IMR-90 (cell line): ENCODE data around the gene BAZ1A. TPM values are rescaled to one million over a fixed set of nuclear protein-coding genes. Genes with fewer than 3 reads are reported as not detected.

Experiments
- ATAC-seq: fragments of 200-7000 bp; cut with Tn5 transposase; 2 replicates; pipeline ENCODE4 v1.9.1; 2020; ENCODE audit warnings: low read depth, mild to moderate bottlenecking, moderate library complexity
- BruUV-seq: library from RNA; stranded (reverse); fragments of 400-500 nt; replicated peaks from 2 replicates; lab custom pipeline; 2021; lab: Mats Ljungman, UMichigan
- CTCF ChIA-PET: fragments of 300-600 bp; formaldehyde crosslinking; extraction: SDS; loops from one replicate; lab custom pipeline; 2021; ENCODE audit warnings: antibody characterized with exemption; lab: Yijun Ruan, JAX
- POLR2A ChIA-PET: fragments of 300-600 bp; sonication (Branson Sonifier 250); formaldehyde crosslinking; loops from one replicate; lab custom pipeline; 2022; ENCODE audit warnings: antibody characterized with exemption; ENCODE audit not compliant: unreplicated experiment; lab: Charles Lee
- DNase-seq: peaks from one replicate; pipeline ENCODE4 v3.0.0; 2013
- H2AFZ ChIP-seq: replicated peaks from 2 replicates; pipeline ENCODE3; 2013; ENCODE audit warnings: low read length, mild to moderate bottlenecking; ENCODE audit not compliant: poor library complexity
- H2AK5ac ChIP-seq: 2 replicates; pipeline ENCODE4 v1.6.1; 2013; ENCODE audit warnings: low read depth, low read length, inconsistent platforms
- H2AK9ac ChIP-seq: replicated peaks from 2 replicates; pipeline ENCODE3; 2013; ENCODE audit warnings: mild to moderate bottlenecking, low read depth, low read length, moderate library complexity; ENCODE audit not compliant: poor library complexity
- H2BK120ac ChIP-seq: 2 replicates; pipeline ENCODE4 v1.6.1; 2013; ENCODE audit warnings: low read depth, low read length, inconsistent platforms
- H2BK15ac ChIP-seq: 3 replicates; pipeline ENCODE4 v1.6.1; 2013; ENCODE audit warnings: low read depth, low read length, inconsistent platforms
- H2BK20ac ChIP-seq: 2 replicates; pipeline ENCODE4 v1.6.1; 2013; ENCODE audit warnings: low read depth, mild to moderate bottlenecking, inconsistent platforms, low read length, moderate library complexity
- H2BK5ac ChIP-seq: 2 replicates; pipeline ENCODE4 v1.6.1; 2013; ENCODE audit warnings: mild to moderate bottlenecking, low read depth, low read length, inconsistent platforms; ENCODE audit not compliant: poor library complexity, severe bottlenecking
- H3K14ac ChIP-seq: replicated peaks from 2 replicates; pipeline ENCODE4 v1.6.1; 2013; ENCODE audit warnings: low read depth, low read length, inconsistent platforms
- H3K18ac ChIP-seq: 2 replicates; pipeline ENCODE4 v1.6.1; 2013; ENCODE audit warnings: low read depth, low read length, control low read depth
- H3K23ac ChIP-seq: 2 replicates; pipeline ENCODE4 v1.6.1; 2013; ENCODE audit warnings: low read depth, low read length, inconsistent platforms
- H3K27ac ChIP-seq: 2 replicates; pipeline ENCODE4 v1.5.1; 2013; ENCODE audit warnings: mild to moderate bottlenecking, control low read depth, low read length; ENCODE audit not compliant: insufficient read depth
- H3K27me3 ChIP-seq: 2 replicates; pipeline ENCODE4 v1.6.1; 2013; ENCODE audit warnings: low read length; ENCODE audit not compliant: control insufficient read depth, insufficient read depth
- H3K36me3 ChIP-seq: 2 replicates; pipeline ENCODE4 v1.6.1; 2013; ENCODE audit warnings: low read length, mixed read lengths; ENCODE audit not compliant: control insufficient read depth, insufficient read depth
- H3K4ac ChIP-seq: 2 replicates; pipeline ENCODE4 v1.6.1; 2013; ENCODE audit warnings: low read depth, low read length, inconsistent platforms
- H3K4me1 ChIP-seq: 2 replicates; pipeline ENCODE4 v1.6.1; 2013; ENCODE audit warnings: low read length, mixed read lengths; ENCODE audit not compliant: control insufficient read depth, insufficient read depth
- H3K4me2 ChIP-seq: 2 replicates; pipeline ENCODE4 v1.6.1; 2013; ENCODE audit warnings: low read depth, mild to moderate bottlenecking, control low read depth, low read length, moderate library complexity
- H3K4me3 ChIP-seq: 2 replicates; pipeline ENCODE4 v1.5.1; 2013; ENCODE audit warnings: low read depth, mild to moderate bottlenecking, control low read depth, low read length, moderate library complexity; ENCODE audit not compliant: insufficient read depth
- H3K56ac ChIP-seq: 2 replicates; pipeline ENCODE4 v1.6.1; 2013; ENCODE audit warnings: low read length, inconsistent platforms; ENCODE audit not compliant: insufficient read depth; ENCODE audit errors: extremely low read depth
- H3K79me1 ChIP-seq, 2 experiments: 2 replicates each; pipeline ENCODE4 v1.6.1; 2013; ENCODE audit warnings: low read length in 2 of 2, inconsistent platforms in 1 of 2, low read depth in 1 of 2
- H3K9ac ChIP-seq: 2 replicates; pipeline ENCODE4 v1.6.1; 2013; ENCODE audit warnings: low read depth, low read length, control low read depth
- H3K9me1 ChIP-seq: 2 replicates; pipeline ENCODE4 v1.6.1; 2013; ENCODE audit warnings: low read length, inconsistent platforms; ENCODE audit not compliant: insufficient read depth
- H3K9me3 ChIP-seq: 2 replicates; pipeline ENCODE4 v1.6.1; 2013; ENCODE audit warnings: low read length; ENCODE audit not compliant: control insufficient read depth, insufficient read depth
- H4K20me1 ChIP-seq: 2 replicates; pipeline ENCODE4 v1.6.1; 2013; ENCODE audit warnings: low read length, inconsistent platforms; ENCODE audit not compliant: insufficient read depth
- H4K5ac ChIP-seq: 2 replicates; pipeline ENCODE4 v1.6.1; 2013; ENCODE audit warnings: mild to moderate bottlenecking, low read depth, low read length, control low read depth
- H4K8ac ChIP-seq, 2 experiments: 2 replicates each; pipeline ENCODE4 v1.6.1; 2013; ENCODE audit warnings: low read depth in 2 of 2, low read length in 2 of 2, control low read depth in 1 of 2, inconsistent platforms in 1 of 2
- H4K91ac ChIP-seq: 2 replicates; pipeline ENCODE4 v1.6.1; 2013; ENCODE audit warnings: low read depth, low read length, inconsistent platforms; ENCODE audit not compliant: insufficient read depth
- BHLHE40 ChIP-seq: fragments of 150-350 bp; IDR thresholded peaks from 2 replicates; pipeline ENCODE4 v1.6.1; 2016; ENCODE audit warnings: mild to moderate bottlenecking, low read depth, low read length
- CEBPB ChIP-seq: IDR thresholded peaks from 2 replicates; pipeline ENCODE4 v1.6.1; 2012; ENCODE audit warnings: low read depth, low read length, improper control_type of control experiment
- FOS ChIP-seq: fragments of 150-350 bp; IDR thresholded peaks from 2 replicates; pipeline ENCODE4 v1.6.1; 2016; ENCODE audit warnings: low read depth, low read length
- RFX5 ChIP-seq: IDR thresholded peaks from 2 replicates; pipeline ENCODE4 v1.8.0; 2012; ENCODE audit warnings: low read depth, mild to moderate bottlenecking, low read length, moderate library complexity
- SMC3 ChIP-seq: fragments of 150-350 bp; IDR thresholded peaks from 2 replicates; pipeline ENCODE4 v1.6.1; 2016; ENCODE audit warnings: low read depth, mild to moderate bottlenecking, antibody characterized with exemption, low read length, moderate library complexity
- WGBS, 2 experiments: methylation state at CpG; one replicate each; pipeline versions ENCODE4 v1.1.5 to v1.1.7; 2013; ENCODE audit warnings: missing lambda C conversion rate in 2 of 2; ENCODE audit not compliant: insufficient read length in 1 of 2; ENCODE audit errors: extremely low coverage in 2 of 2; 5-methylcytosine and 5-hydroxymethylcytosine counted together
- dilution Hi-C: fragments of 300-500 bp; cut with HindIII; formaldehyde crosslinking; loops from one replicate; pipeline ENCODE4 v1.14.3; 2018; ENCODE audit warnings: low sequenced_read_pairs; ENCODE audit not compliant: unreplicated experiment
- in situ Hi-C: fragments of 300-500 bp; cut with MboI; formaldehyde crosslinking; loops from 3 replicates; pipeline ENCODE4 v1.14.3; 2019; ENCODE audit warnings: low sequenced_read_pairs, inconsistent platforms, mixed read lengths
- intact Hi-C: fragments of 100-400 bp; cut with micrococcal nuclease; formaldehyde crosslinking; loops from 2 replicates; pipeline ENCODE4 v1.10.0; 2022
- polyA plus RNA-seq, 3 experiments: library from polyadenylated mRNA; depleted of rRNA; stranded (reverse); fragments of >200 nt; gene quantifications; 2 replicates each; pipeline ENCODE4 v1.2.3, GENCODE V29; 2012; ENCODE audit warnings: low replicate concordance in 1 of 3
- total RNA-seq: library from RNA; depleted of rRNA; stranded (reverse); fragments of >200 nt; gene quantifications from 2 replicates; pipeline ENCODE4 v1.2.3, GENCODE V29; 2012
- TF ChIP-seq, protein P1 (sequence below): conservative IDR thresholded peaks from 2 replicates; pipeline ENCODE4 v1.5.1; 2012; ENCODE audit warnings: mild to moderate bottlenecking, low read depth, low read length, improper control_type of control experiment

The BAZ1A gene
- total and polyA plus RNA-seq, 2 of the 4 experiments (the other 2 are of a cell fraction), result 15.3 to 23.8 TPM

DNA sequence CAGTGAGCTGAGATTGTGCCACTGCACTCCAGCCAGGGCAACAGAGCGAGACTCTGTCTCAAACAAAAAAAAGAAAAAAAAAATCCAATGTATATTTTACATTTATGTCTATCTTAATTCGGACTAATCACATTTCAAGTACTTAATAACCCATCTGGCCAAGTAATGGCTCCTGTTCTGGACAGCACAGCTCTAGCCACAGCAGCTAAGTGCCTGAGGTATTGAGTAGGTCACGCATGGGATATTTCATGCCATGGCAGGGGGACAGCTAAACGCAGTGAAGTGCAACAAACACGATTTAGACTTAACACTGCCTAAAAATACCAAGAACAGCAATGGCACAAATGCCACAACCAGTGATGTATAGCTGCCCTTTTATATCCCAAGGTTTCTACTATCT, 8.0 kb downstream of the BAZ1A start:
- no peak overlapping the region for H2AFZ ChIP-seq
- no peak overlapping the region for H3K27ac ChIP-seq
- no peak overlapping the region for H3K9ac ChIP-seq
- H3K4ac ChIP-seq, result no peak overlapping the region
- ATAC-seq, result no peak
- H3K27me3 ChIP-seq, result no peaks in the 10 kb centered on the region
- H2BK5ac ChIP-seq, result no peak overlapping the region
- BruUV-seq, result no TSS peak
- H2BK15ac ChIP-seq, result no peak overlapping the region
- H3K18ac ChIP-seq, result no peak overlapping the region
- 74% methylated on average over 2 of the region's 5 CpGs; no CpG with 5 or more reads in 1 of the 2 experiments for WGBS, 2 experiments
- no peak overlapping the region for H2AK5ac ChIP-seq
- TF ChIP-seq SMC3, result no peak
- no peak for TF ChIP-seq FOS
- TF ChIP-seq BHLHE40, result no peak
- TF ChIP-seq CEBPB, result no peak
- TF ChIP-seq, protein P1, sequence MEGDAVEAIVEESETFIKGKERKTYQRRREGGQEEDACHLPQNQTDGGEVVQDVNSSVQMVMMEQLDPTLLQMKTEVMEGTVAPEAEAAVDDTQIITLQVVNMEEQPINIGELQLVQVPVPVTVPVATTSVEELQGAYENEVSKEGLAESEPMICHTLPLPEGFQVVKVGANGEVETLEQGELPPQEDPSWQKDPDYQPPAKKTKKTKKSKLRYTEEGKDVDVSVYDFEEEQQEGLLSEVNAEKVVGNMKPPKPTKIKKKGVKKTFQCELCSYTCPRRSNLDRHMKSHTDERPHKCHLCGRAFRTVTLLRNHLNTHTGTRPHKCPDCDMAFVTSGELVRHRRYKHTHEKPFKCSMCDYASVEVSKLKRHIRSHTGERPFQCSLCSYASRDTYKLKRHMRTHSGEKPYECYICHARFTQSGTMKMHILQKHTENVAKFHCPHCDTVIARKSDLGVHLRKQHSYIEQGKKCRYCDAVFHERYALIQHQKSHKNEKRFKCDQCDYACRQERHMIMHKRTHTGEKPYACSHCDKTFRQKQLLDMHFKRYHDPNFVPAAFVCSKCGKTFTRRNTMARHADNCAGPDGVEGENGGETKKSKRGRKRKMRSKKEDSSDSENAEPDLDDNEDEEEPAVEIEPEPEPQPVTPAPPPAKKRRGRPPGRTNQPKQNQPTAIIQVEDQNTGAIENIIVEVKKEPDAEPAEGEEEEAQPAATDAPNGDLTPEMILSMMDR, result no peak
- TF ChIP-seq RFX5, result no peak
- dilution Hi-C loops (no loop called here), in situ Hi-C loops (no loop called here), intact Hi-C loops (no loop called here)
- H3K9me1 ChIP-seq, result peaks cover 7% of the 10 kb centered on the region
- no peak overlapping the region for H2BK20ac ChIP-seq
- peak overlapping the region in 1 of 2 experiments; percentile 32; a peak in 1 of 4 replicates for H4K8ac ChIP-seq
- H3K4me3 ChIP-seq, result no peak overlapping the region
- no peak overlapping the region for H4K91ac ChIP-seq
- no peak overlapping the region for H3K14ac ChIP-seq
- H3K79me1 ChIP-seq, result peaks cover 28 to 46% of the 10 kb centered on the region in 2 experiments
- peak overlapping the region; percentile 75 for H3K23ac ChIP-seq
- CTCF ChIA-PET, result no interaction called here
- H3K4me2 ChIP-seq, result no peak overlapping the region
- H3K36me3 ChIP-seq, result peaks cover 5% of the 10 kb centered on the region
- H4K20me1 ChIP-seq, result peaks cover 14% of the 10 kb centered on the region; the same call in 1 of the 2 replicates
- no peaks in the 10 kb centered on the region for H3K4me1 ChIP-seq
- H2BK120ac ChIP-seq, result no peak overlapping the region
- no peak overlapping the region for H2AK9ac ChIP-seq
- DNase-seq, result no peak
- H3K56ac ChIP-seq, result no peak overlapping the region
- POLR2A ChIA-PET, result interaction anchor here (0.6 kb wide), 1 partner anchor 16 kb away, joined by 7 read pairs; no protein-coding TSS in a partner anchor
- no peaks in the 10 kb centered on the region for H3K9me3 ChIP-seq
- no peak overlapping the region for H4K5ac ChIP-seq
